Heart right ventricle (tissue), 16 donors: ENCODE results near the gene TMEFF1. TPM values are rescaled to one million over a fixed set of nuclear protein-coding genes. Genes with fewer than 3 reads are reported as not detected.

Experiments
- ATAC-seq, 8 donors: fragments of 200-7000 bp; cut with Tn5 transposase; one replicate each; pipeline ENCODE4 v1.9.1; 2020; ENCODE audit warnings: mild to moderate bottlenecking in 8 of 8, moderate library complexity in 8 of 8, moderate number of reproducible peaks in 1 of 8
- DNase-seq, 2 donors: peaks; one replicate each; pipeline ENCODE4 v3.0.0-alpha.2; 2020
- H3K27ac ChIP-seq, 10 donors: fragments of 200-600 bp; sonication (generic) in 2 of 10; one replicate each; pipeline versions ENCODE4 v1.5.0 to v1.8.0; 2020 to 2022; ENCODE audit warnings: mild to moderate bottlenecking in 3 of 10
- H3K27me3 ChIP-seq, 7 donors: fragments of 200-600 bp; one replicate each; pipeline ENCODE4 v1.8.0; 2021 to 2022; ENCODE audit warnings: mild to moderate bottlenecking in 2 of 7
- H3K36me3 ChIP-seq, 9 donors: fragments of 200-600 bp; sonication (generic) in 1 of 9; one replicate each; pipeline versions ENCODE4 v1.5.0 to v1.8.0; 2020 to 2022; ENCODE audit warnings: mild to moderate bottlenecking in 2 of 9
- H3K4me1 ChIP-seq, 9 donors: fragments of 200-600 bp; sonication (generic) in 1 of 9; one replicate each; pipeline versions ENCODE4 v1.5.0 to v1.8.0; 2020 to 2022; ENCODE audit warnings: mild to moderate bottlenecking in 4 of 9
- H3K4me3 ChIP-seq, 10 donors: fragments of 200-600 bp; sonication (generic) in 2 of 10; one replicate each; pipeline versions ENCODE4 v1.5.0 to v1.8.0; 2020 to 2022; ENCODE audit warnings: mild to moderate bottlenecking in 7 of 10, moderate library complexity in 2 of 10
- H3K9me3 ChIP-seq, 11 donors: fragments of 200-600 bp in 10 of 11; sonication (generic) in 2 of 11; one replicate each; pipeline versions ENCODE4 v1.5.0 to v1.8.0; 2013 to 2022; ENCODE audit warnings: mild to moderate bottlenecking in 2 of 11, control low read depth in 1 of 11, moderate library complexity in 1 of 11
- CTCF ChIP-seq, 9 donors: fragments of 200-600 bp; sonication (generic) in 2 of 9; IDR thresholded peaks; one replicate each; pipeline versions ENCODE4 v1.5.0 to v1.8.0; 2021 to 2022; ENCODE audit warnings: antibody characterized with exemption in 9 of 9, mild to moderate bottlenecking in 5 of 9, moderate library complexity in 1 of 9
- WGBS, 2 donors: extraction: QIAGEN DNeasy Blood & Tissue Kit; methylation state at CpG; one replicate each; pipeline ENCODE4 v1.1.7; 2013; ENCODE audit warnings: inconsistent platforms in 1 of 2; 5-methylcytosine and 5-hydroxymethylcytosine counted together
- intact Hi-C, 10 donors: fragments of 100-400 bp; cut with DNase I; formaldehyde crosslinking; loops; one replicate each; pipeline versions ENCODE4 v1.11.1 to v1.14.2; 2022
- polyA plus RNA-seq, 2 donors: library from polyadenylated mRNA; stranded (reverse); fragments of 200-250 nt; gene quantifications; one replicate each; pipeline ENCODE4 v1.2.3, GENCODE V29; 2013
- total RNA-seq, 10 donors: library from RNA; stranded (reverse); fragmentation: NEBNext Ultra II Directional in 3 of 10; extraction: Animal tissue kit (Norgen Biotek cat#: 25700) in 3 of 10; gene quantifications; one replicate each; pipeline versions ENCODE4 v1.2.1 to v1.2.4, GENCODE V29; 2021 to 2023
- donor health status: Arrhythmogenic right ventricular cardiomyopathy.
- donor health status: ischemic (EF 13 %, LVEDD 7.1; RV severe dilation, severe dysfunction).
- donor health status: healthy with polysubstance abuse.
- donor health status: DM: no; HTN: yes; CAD: no.
- donor health status: DM: no; HTN: no; CAD: no.
- donor health status: ischemic (EF 25% LVEDD 6.9; RV normal size, moderate dysfunction).
- donor health status: ischemic (EF 25% LVEDD 5.7; RV mildly dilated, moderate dysfunction).
- donor health status: healthy.
- donor health status: DM: yes; HTN: yes; CAD: no.
- donor health status: Ischemic cardiomyopathy.
- donor health status: ischemic (EF 35%, LVEDD 5.7; RV mildly dilated, moderate dysfunction).
- donor health status: nonischemic (EF 11% LVEDD 7.7; RV severe dilation, severe dysfunction).
- donor health status: DM: yes; HTN: yes; CAD: no.
- donor health status: PGD.
- donor health status: ischemic (EF 29% LVEDD 5.4; RV normal size, mild dysfunction).
- donor health status: nonischemic (EF 23%, LVEDD 6.1; RV moderate dilation, normal function).

Gene TMEFF1
- total and polyA plus RNA-seq, 12 donors = 0.03 to 0.60 (median 0.18) TPM; not detected in 7

- 89 to 90% methylated on average over 10 of the region's 10 CpGs for WGBS, 2 donors
- no peak for TF ChIP-seq CTCF (IDR thresholded peaks at IDR 0.05)
- H3K4me1 ChIP-seq = no peaks in the 10 kb centered on the region
- no peaks in the 10 kb centered on the region for H3K27me3 ChIP-seq
- no peak overlapping the region for H3K4me3 ChIP-seq
- ATAC-seq (no peak), DNase-seq (no peak)
- no peaks in the 10 kb centered on the region for H3K9me3 ChIP-seq
- intact Hi-C loops = loop anchor here in 1 of 10 donors (5.0 kb wide), 1 partner anchor 111 kb away; no protein-coding TSS in a partner anchor
- no peak overlapping the region for H3K27ac ChIP-seq
- H3K36me3 ChIP-seq = no peaks in the 10 kb centered on the region
Measured at GRCh38 chr9:100486479-100487176, 13.7 kb downstream of the TMEFF1 start.

- DNase-seq (no peak), ATAC-seq (no peak)
- Histone ChIP-seq H3K4me3 (no peak overlapping the region), H3K4me1 (no peaks in the 10 kb centered on the region), H3K27me3 (no peaks in the 10 kb centered on the region), H3K9me3 (no peaks in the 10 kb centered on the region), H3K27ac (no peak overlapping the region), H3K36me3 (no peaks in the 10 kb centered on the region)
- intact Hi-C loops = loop anchor here in 1 of 10 donors (5.0 kb wide), 1 partner anchor 109 kb away; no protein-coding TSS in a partner anchor
- 87 to 96% methylated on average over 1 of the region's 1 CpG for WGBS, 2 donors
- no peak for TF ChIP-seq CTCF (IDR thresholded peaks at IDR 0.05)
Measured at GRCh38 chr9:100488177-100488576, 15.2 kb downstream of the TMEFF1 start.

GRCh38 chr9:100489836-100490235 is 16.9 kb downstream of the TMEFF1 start:
- WGBS, 2 donors = 60 to 82% methylated on average over 4 of the region's 4 CpGs
- H3K27ac ChIP-seq = no peak overlapping the region
- no peak overlapping the region for H3K4me3 ChIP-seq
- H3K9me3 ChIP-seq = no peaks in the 10 kb centered on the region
- DNase-seq (no peak), ATAC-seq (no peak)
- no peaks in the 10 kb centered on the region for H3K36me3 ChIP-seq
- no peak for TF ChIP-seq CTCF (IDR thresholded peaks at IDR 0.05)
- H3K27me3 ChIP-seq = no peaks in the 10 kb centered on the region
- no peaks in the 10 kb centered on the region for H3K4me1 ChIP-seq
- intact Hi-C loops = loop anchor here in 1 of 10 donors (5.0 kb wide), 1 partner anchor 107 kb away; no protein-coding TSS in a partner anchor

- intact Hi-C loops = no loop called here
- DNase-seq = no peak
- WGBS, 2 donors = 92 to 94% methylated on average over 2 of the region's 2 CpGs
- peak in 4 of 9 donors; percentile 10 to 38 (median 24) for TF ChIP-seq CTCF (IDR thresholded peaks at IDR 0.05)
- Histone ChIP-seq H3K27me3 (no peaks in the 10 kb centered on the region), H3K4me3 (no peak overlapping the region), H3K9me3 (no peaks in the 10 kb centered on the region), H3K36me3 (no peaks in the 10 kb centered on the region), H3K4me1 (no peaks in the 10 kb centered on the region), H3K27ac (no peak overlapping the region)
- peak in 6 of 8 donors; percentile 38 to 89 (median 60) for ATAC-seq
Measured at GRCh38 chr9:100492952-100493351, 20.0 kb downstream of the TMEFF1 start.
